Endodermal cell (in vitro differentiated cells): ENCODE data around the gene C17orf75. TPM values are rescaled to one million over a fixed set of nuclear protein-coding genes. Genes with fewer than 3 reads are reported as not detected.
A peak's percentile ranks its signal among the peaks of the same experiment; 100 is the strongest.
"Not testable (repeated sequence)": the region's sequence is repeated elsewhere in the genome, so short reads cannot be mapped to it uniquely, and the experiment has no call there.

Experiments
- DNase-seq: peaks from one replicate; pipeline ENCODE4 v3.0.0-alpha.2; 2017
- H3K27ac ChIP-seq: 2 replicates; pipeline ENCODE4 v1.5.1; 2013; ENCODE audit warnings: mild to moderate bottlenecking, low read depth, low read length, moderate library complexity
- H3K27me3 ChIP-seq: 2 replicates; pipeline ENCODE4 v1.6.1; 2013; ENCODE audit warnings: mild to moderate bottlenecking, low read length, moderate library complexity; ENCODE audit not compliant: insufficient read depth, control insufficient read depth, poor library complexity, severe bottlenecking
- H3K36me3 ChIP-seq: 2 replicates; pipeline ENCODE4 v1.7.0; 2013; ENCODE audit warnings: mild to moderate bottlenecking, low read length, moderate library complexity; ENCODE audit not compliant: control insufficient read depth, insufficient read depth
- H3K4me1 ChIP-seq: one replicate; pipeline ENCODE4 v1.7.0; 2013; ENCODE audit warnings: low read length; ENCODE audit not compliant: control insufficient read depth, insufficient read depth
- H3K4me3 ChIP-seq: 2 replicates; pipeline ENCODE4 v1.5.1; 2013; ENCODE audit warnings: mild to moderate bottlenecking, low read length, moderate library complexity
- H3K9ac ChIP-seq: 2 replicates; pipeline ENCODE4 v1.6.1; 2013; ENCODE audit warnings: mild to moderate bottlenecking, low read length, moderate library complexity; ENCODE audit not compliant: poor library complexity, severe bottlenecking; ENCODE audit errors: extremely low read depth
- H3K9me3 ChIP-seq: 2 replicates; pipeline ENCODE4 v1.6.1; 2013; ENCODE audit warnings: mild to moderate bottlenecking, low read length, moderate library complexity; ENCODE audit not compliant: control insufficient read depth
- H3K27ac Mint-ChIP-seq: 2 replicates; pipeline ENCODE4 v1.8.0; 2020; ENCODE audit warnings: mixed read lengths
- H3K27me3 Mint-ChIP-seq: 2 replicates; pipeline ENCODE4 v1.8.0; 2021; ENCODE audit warnings: mild to moderate bottlenecking, mixed read lengths; ENCODE audit not compliant: insufficient read depth
- H3K36me3 Mint-ChIP-seq: 2 replicates; pipeline ENCODE4 v1.8.0; 2020; ENCODE audit warnings: low read depth, mixed read lengths
- H3K4me1 Mint-ChIP-seq: 2 replicates; pipeline ENCODE4 v1.8.0; 2020; ENCODE audit warnings: mixed read lengths
- H3K4me3 Mint-ChIP-seq: 2 replicates; pipeline ENCODE4 v1.8.0; 2020; ENCODE audit warnings: mild to moderate bottlenecking, moderate library complexity, mixed read lengths
- H3K9me3 Mint-ChIP-seq: 2 replicates; pipeline ENCODE4 v1.8.0; 2020; ENCODE audit warnings: mild to moderate bottlenecking, mixed read lengths
- CTCF ChIP-seq: fragments of 200-600 bp; sonication (generic); conservative IDR thresholded peaks from 2 replicates; pipeline ENCODE4 v1.5.0; 2021; ENCODE audit warnings: antibody characterized with exemption, mild to moderate bottlenecking
- WGBS, 2 experiments: methylation state at CpG; one replicate each; pipeline versions ENCODE4 v1.1.5 to v1.1.7; 2013; ENCODE audit warnings: missing lambda C conversion rate in 2 of 2, mixed read lengths in 1 of 2; ENCODE audit not compliant: insufficient coverage in 1 of 2, insufficient read length in 1 of 2; 5-methylcytosine and 5-hydroxymethylcytosine counted together
- total RNA-seq, 2 donors: library from RNA; stranded (reverse); fragmentation: NEBNext Ultra II Directional in 1 of 2; extraction: Animal tissue kit (Norgen Biotek cat#: 25700) in 1 of 2; gene quantifications; 2 replicates in 1 of 2; 3 replicates in 1 of 2; pipeline ENCODE4 v1.2.1, GENCODE V29; 2021

C17orf75 gene
- total RNA-seq, 2 donors from 2014 or later: 33.7 to 52.2 TPM

DNA sequence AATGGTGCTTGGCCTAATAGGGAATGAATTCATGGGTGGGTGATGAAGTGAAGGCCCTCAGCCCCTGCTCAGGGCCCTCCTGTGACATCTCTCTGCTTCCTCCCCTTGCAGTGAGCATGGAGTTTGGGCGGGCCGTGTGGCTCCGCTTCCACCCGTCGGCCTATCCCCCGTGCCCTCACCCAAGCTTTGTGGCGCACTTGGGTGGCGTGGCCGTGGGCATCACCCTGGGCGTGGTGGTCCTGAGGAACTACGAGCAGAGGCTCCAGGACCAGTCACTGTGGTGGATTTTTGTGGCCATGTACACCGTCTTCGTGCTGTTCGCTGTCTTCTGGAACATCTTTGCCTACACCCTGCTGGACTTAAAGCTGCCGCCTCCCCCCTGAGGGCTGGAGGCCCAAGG is 21.1 kb downstream of the C17orf75 start:
- Mint-ChIP-seq H3K9me3 (no peaks in the 10 kb centered on the region), H3K4me3 (no peak overlapping the region), H3K27ac (no peak overlapping the region), H3K36me3 (no peaks in the 10 kb centered on the region), H3K27me3 (peaks cover under 1% of the 10 kb centered on the region), H3K4me1 (peaks cover 6% of the 10 kb centered on the region)
- H3K27ac ChIP-seq: no peak overlapping the region
- no peaks in the 10 kb centered on the region for H3K4me1 ChIP-seq
- H3K27me3 ChIP-seq: no peaks in the 10 kb centered on the region
- no peak overlapping the region for H3K9ac ChIP-seq
- H3K9me3 ChIP-seq: no peaks in the 10 kb centered on the region
- H3K36me3 ChIP-seq: no peaks in the 10 kb centered on the region
- H3K4me3 ChIP-seq: no peak overlapping the region
- DNase-seq: no peak
- no peak for TF ChIP-seq CTCF
- 93 to 96% methylated on average over 15 of the region's 15 CpGs for WGBS, 2 experiments

DNA sequence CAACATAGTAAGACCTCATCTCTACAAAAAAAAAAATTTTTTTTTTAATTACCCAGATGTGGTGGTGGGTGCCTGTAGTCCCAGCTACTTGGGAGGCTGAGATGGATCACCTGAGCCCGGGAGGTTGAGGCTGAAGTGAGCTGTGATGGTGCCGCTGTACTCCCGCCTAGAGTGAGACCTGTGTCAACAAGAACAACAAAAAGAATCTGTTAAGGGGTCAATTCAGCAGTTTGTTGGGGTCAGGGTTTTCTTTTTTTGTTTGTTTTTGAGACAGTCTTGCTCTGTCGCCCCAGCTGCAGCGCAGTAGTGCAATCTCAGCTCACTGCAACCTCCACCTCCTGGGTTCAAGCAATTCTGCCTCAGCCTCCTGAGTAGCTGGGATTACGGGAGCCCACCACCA is 21.9 kb downstream of the C17orf75 start:
- H3K27me3 Mint-ChIP-seq, DNase-seq, H3K9me3 Mint-ChIP-seq, H3K27ac ChIP-seq, H3K4me1 Mint-ChIP-seq, H3K9me3 ChIP-seq, H3K36me3 Mint-ChIP-seq, H3K4me3 ChIP-seq, H3K4me1 ChIP-seq, H3K36me3 ChIP-seq, H3K9ac ChIP-seq, H3K4me3 Mint-ChIP-seq, H3K27me3 ChIP-seq, H3K27ac Mint-ChIP-seq: not testable (repeated sequence)
- WGBS, 2 experiments: 80 to 89% methylated on average over 1 to 6 of the region's 6 CpGs

DNA sequence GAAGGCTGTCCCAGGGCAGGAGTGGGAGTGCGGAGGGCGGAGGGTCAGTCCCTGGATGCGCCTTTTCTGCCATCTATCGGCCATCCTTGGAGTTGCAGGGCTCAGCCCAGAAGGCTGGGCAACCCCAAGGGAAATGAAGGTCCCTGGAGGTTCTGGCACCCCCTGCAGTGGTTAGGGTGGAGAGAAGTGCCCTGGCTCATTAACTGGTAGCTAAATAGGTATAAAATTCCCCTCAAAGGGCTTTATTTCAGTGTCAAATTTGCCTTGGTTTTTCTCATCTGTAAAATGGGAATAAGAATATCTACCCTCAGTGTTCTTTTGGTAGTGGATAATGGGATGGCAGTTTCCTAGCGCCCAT is 22.4 kb downstream of the C17orf75 start:
- no peak overlapping the region for H3K27ac Mint-ChIP-seq
- no peaks in the 10 kb centered on the region for H3K27me3 ChIP-seq
- peak; percentile 96 for TF ChIP-seq CTCF
- no peak overlapping the region for H3K9ac ChIP-seq
- no peaks in the 10 kb centered on the region for H3K36me3 Mint-ChIP-seq
- peak; percentile 98 for DNase-seq
- H3K4me1 Mint-ChIP-seq: peaks cover 7% of the 10 kb centered on the region
- no peaks in the 10 kb centered on the region for H3K9me3 Mint-ChIP-seq
- WGBS, 2 experiments: 28% methylated on average over 5 of the region's 5 CpGs; no CpG with 5 or more reads in 1 of the 2 experiments
- H3K9me3 ChIP-seq: no peaks in the 10 kb centered on the region
- H3K4me3 Mint-ChIP-seq: no peak overlapping the region
- no peaks in the 10 kb centered on the region for H3K36me3 ChIP-seq
- peaks cover 9% of the 10 kb centered on the region for H3K27me3 Mint-ChIP-seq
- H3K27ac ChIP-seq: no peak overlapping the region
- H3K4me1 ChIP-seq: no peaks in the 10 kb centered on the region
- H3K4me3 ChIP-seq: no peak overlapping the region

DNA sequence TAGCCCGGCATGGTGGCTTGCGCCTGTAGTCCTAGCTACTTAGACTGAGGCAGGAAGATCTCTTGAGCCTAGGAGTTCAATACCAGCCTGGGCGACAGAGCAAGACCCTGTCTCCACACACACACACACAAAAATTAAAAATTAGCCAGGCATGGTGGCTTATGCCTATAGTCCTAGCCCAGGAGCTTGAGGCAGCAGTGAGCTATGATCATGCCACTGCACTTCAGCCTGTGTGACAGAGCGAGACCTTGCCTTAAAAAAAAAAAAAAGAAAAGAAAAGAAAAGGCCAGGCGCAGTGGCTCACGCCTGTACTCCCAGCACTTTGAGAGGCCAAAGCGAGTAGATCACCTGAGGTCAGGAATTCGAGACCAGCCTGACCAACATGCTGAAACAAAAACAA is 23.9 kb downstream of the C17orf75 start:
- H3K9me3 Mint-ChIP-seq: no peaks in the 10 kb centered on the region
- H3K36me3 Mint-ChIP-seq: no peaks in the 10 kb centered on the region
- peaks cover 9% of the 10 kb centered on the region for H3K27me3 Mint-ChIP-seq
- Histone ChIP-seq H3K9me3 (no peaks in the 10 kb centered on the region), H3K27ac (no peak overlapping the region), H3K27me3 (no peaks in the 10 kb centered on the region), H3K36me3 (no peaks in the 10 kb centered on the region), H3K4me3 (no peak overlapping the region), H3K4me1 (no peaks in the 10 kb centered on the region), H3K9ac (no peak overlapping the region)
- 91 to 100% methylated on average over 3 to 5 of the region's 8 CpGs for WGBS, 2 experiments
- H3K4me1 Mint-ChIP-seq: peaks cover 4% of the 10 kb centered on the region
- no peak for TF ChIP-seq CTCF
- peak; percentile 25 for DNase-seq
- H3K4me3 Mint-ChIP-seq: no peak overlapping the region
- no peak overlapping the region for H3K27ac Mint-ChIP-seq
